C4-2B (cell line): ENCODE measurements around the gene HEATR5B.

ENCODE experiments used
- ZFX ChIP-seq: fragments of 450-650 bp; IDR thresholded peaks from 2 replicates; pipeline ENCODE4 v1.6.1; 2017
- TF ChIP-seq, protein P1 (sequence below): fragments of 450-650 bp; conservative IDR thresholded peaks from 2 replicates; pipeline ENCODE4 v1.5.1; 2017; ENCODE audit warnings: mild to moderate bottlenecking

GRCh38 chr2:37005118-37005868 lies 78.9 kb downstream of the HEATR5B start:
- TF ChIP-seq, protein P1, sequence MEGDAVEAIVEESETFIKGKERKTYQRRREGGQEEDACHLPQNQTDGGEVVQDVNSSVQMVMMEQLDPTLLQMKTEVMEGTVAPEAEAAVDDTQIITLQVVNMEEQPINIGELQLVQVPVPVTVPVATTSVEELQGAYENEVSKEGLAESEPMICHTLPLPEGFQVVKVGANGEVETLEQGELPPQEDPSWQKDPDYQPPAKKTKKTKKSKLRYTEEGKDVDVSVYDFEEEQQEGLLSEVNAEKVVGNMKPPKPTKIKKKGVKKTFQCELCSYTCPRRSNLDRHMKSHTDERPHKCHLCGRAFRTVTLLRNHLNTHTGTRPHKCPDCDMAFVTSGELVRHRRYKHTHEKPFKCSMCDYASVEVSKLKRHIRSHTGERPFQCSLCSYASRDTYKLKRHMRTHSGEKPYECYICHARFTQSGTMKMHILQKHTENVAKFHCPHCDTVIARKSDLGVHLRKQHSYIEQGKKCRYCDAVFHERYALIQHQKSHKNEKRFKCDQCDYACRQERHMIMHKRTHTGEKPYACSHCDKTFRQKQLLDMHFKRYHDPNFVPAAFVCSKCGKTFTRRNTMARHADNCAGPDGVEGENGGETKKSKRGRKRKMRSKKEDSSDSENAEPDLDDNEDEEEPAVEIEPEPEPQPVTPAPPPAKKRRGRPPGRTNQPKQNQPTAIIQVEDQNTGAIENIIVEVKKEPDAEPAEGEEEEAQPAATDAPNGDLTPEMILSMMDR: peak; percentile 71
- TF ChIP-seq ZFX: no peak
